HCEC 1CT (cell line): ENCODE measurements around the gene DMRTA1.
A peak's percentile ranks its signal among the peaks of the same experiment; 100 is the strongest.
"Not testable (repeated sequence)": the region's sequence is repeated elsewhere in the genome, so short reads cannot be mapped to it uniquely, and the experiment has no call there.

Source experiments
- DNase-seq: peaks from one replicate; pipeline ENCODE4 v3.0.0-alpha.2; 2017

Gene DMRTA1

GRCh38 chr9:22469928-22470544 is 23.4 kb downstream of the DMRTA1 start:
- peak; percentile 31 for DNase-seq

DNA sequence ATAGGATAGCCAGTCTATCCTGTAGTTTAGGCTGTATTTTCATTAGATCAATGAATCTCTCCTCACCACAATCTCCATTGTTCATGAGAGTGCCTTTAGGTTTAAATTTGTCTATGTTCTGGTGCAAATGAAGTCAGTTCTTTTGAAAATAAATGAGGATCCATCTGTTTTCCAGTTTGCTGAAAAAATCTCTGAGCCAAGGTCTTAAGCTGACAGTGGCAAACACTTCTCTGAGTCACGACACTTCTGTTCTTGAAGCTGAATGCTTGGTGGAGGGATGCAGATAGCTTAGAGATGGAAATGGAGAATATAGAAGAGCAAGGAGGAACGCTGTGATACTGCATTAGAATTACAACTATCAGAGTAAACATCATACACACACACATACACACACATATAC is 34.9 kb downstream of the DMRTA1 start:
- DNase-seq, result no peak

GRCh38 chr9:22483528-22484070 is 37.0 kb downstream of the DMRTA1 start:
- DNase-seq, result no peak

DNA sequence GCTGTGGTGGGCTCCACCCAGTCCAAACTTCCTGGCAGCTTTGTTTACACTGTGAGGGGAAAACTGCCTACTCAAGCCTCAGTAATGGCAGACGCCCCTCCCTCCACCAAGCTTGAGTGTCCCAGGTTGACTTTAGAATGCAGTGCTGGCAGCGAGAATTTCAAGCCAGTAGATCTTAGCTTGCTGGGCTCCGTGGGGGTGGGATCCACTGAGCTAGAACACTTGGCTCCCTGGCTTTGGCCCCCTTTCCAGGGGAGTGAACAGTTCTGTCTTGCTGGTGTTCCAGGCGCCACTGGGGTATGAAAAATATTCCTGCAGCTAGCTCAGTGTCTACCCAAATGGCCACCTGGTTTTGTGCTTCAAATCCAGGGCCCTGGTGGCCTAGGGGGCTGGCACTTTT is 49.6 kb downstream of the DMRTA1 start:
- DNase-seq, result not testable (repeated sequence)
